Head of caudate nucleus (tissue), 42 donors: ENCODE results near the gene PTK6.
"Not testable (repeated sequence)": the region's sequence is repeated elsewhere in the genome, so short reads cannot be mapped to it uniquely, and the experiment has no call there.

Experiments used
- DNase-seq, 42 donors: peaks; one replicate each; pipeline versions ENCODE4 v3.0.0 to v3.0.0-alpha.2; 2020 to 2021; ENCODE audit warnings: mixed read lengths in 7 of 42
- intact Hi-C: fragments of 100-400 bp; cut with DNase I; formaldehyde crosslinking; loops from one replicate; pipeline ENCODE4 v1.15.0; 2022

Gene PTK6

DNA sequence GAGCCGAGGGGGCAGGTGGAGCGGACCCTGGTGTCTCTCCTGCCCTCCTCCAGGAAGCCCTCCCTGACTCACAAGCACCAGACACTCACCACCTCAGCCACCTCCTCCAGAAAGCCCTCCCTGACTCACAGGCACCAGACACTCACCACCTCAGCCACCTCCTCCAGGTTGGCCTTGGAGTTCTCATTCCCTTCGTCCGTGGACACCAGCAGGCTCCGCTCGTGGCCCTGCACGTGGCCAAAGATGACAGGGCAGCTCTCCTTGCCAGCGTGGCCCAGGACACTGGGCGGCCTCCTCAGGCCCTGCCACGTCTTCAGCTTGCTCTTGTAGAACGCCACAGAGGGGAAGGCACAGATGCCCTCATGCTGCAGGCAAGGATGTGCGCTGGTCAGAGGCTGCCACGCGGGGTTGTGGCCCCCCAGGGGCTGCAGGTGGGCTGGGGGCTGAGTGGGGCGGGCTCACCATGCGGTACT, 23.2 kb upstream of the PTK6 start:
- intact Hi-C loops, result no loop called here
- no peak for DNase-seq

DNA sequence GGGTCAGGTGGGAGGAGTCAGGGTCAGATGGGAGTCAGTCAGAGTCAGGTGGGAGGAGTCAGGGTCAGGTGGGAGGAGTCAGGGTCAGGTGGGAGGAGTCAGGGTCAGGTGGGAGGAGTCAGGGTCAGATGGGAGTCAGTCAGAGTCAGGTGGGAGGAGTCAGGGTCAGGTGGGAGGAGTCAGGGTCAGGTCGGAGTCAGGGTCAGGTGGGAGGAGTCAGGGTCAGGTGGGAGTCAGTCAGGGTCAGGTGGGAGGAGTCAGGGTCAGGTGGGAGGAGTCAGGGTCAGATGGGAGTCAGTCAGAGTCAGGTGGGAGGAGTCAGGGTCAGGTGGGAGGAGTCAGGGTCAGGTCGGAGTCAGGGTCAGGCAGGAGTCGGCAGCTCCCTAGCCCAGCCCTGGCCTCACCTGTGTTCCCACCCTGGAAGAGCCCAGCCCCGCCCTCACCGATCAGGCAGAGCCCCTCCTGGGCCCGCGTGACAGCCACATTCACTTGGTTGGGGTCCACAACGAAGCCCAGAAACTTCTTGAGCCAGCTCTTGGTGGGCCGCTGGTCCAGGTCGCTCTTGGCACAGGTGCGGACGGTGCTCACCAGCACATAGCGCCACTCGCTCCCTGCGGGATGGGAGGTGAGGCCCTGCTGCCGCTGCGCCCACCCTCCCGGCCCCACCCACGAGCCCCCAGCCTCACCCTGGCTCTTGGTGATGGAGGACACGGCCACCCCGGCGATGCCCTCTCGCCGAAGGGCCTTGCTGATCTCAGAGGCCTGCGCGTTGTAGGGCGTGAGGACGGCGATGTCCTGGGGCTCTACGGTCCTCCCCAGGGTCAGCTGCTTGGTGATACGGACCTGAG, 22.5 kb upstream of the PTK6 start:
- intact Hi-C loops, result not testable (repeated sequence)

DNA sequence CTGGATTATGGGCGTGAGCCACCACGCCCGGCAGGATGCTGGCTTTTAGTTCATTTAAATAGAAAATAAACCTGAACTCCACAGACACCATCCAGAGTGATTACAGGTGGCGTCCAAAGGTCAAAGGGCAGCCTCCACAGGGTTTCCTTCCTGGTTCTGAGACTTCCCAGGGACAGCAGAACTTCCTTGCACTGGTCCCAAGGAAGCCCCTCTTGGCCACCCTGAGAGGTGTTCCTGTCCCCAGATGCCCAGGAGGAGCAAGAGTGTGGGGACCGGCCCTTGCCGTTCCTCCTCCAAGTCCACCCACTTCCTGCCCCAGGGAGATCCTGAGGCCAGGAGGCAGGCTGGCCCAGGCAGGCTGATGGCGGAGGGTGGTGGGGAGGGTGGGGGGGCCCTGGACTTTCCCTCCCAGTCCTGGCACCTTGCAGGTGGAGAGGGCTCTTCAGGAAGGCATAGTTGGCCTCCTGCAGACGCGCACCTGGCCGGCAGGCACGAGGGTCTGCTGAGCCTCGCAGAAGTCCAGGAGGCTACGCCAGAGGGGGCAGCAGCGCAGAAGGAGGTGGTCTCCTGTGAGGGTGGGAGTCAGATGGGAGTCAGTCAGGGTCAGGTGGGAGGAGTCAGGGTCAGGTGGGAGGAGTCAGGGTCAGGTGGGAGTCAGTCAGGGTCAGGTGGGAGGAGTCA, 21.8 kb upstream of the PTK6 start:
- intact Hi-C loops, result no loop called here
- no peak for DNase-seq

More for the DNA sequence above, 22.5 kb upstream of the PTK6 start:
- not testable (repeated sequence) for DNase-seq

DNA sequence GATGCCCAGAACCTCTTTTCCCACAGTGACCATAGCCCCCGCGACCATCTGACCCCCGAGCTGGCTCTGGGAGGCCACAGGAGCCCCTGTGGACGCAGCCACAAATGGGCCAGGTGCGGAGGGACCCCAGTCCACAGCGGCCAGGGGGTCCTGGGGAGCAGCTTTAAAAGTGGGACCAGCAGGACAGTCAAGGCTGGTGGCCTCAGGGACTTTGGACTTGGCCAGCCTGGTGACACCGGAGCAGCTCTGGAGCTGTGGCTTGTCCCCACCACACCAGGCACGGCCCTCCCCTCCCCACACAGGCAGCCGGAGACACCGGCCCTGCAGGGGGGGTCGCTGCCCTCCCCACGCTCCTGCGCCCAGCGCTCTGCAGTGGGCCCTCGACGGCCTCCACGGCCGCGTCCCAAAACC, 20.3 kb upstream of the PTK6 start:
- no peak for DNase-seq
- intact Hi-C loops, result no loop called here

DNA sequence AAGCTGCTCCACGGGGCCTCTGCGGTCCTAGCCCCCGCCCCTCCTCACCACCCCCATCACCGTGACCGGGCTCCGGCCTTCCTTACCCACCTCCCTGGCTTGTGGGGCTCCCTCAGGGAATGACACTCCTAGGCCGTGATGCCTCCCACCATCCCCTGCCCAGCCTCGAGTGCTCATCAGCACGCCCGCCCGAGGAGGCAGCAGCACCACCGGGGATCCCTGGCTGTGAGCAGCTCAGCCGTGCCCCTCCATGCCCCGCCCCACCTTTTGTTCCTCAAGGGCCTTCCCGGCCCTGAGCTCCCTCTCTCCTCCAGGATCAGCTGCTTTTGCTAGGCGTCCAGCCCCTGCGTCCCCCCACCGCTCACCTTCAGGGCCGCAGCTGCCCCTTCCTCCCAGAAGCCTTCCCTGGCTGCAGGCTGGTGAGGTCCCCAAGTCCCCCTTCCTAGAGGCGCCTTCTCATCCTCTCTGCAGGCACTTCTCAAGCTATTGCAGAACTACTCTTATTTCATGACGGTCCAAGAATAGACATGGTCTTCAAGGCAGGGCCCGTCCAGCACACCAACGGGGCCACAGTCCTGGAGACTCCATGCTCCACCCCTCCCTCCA, 19.8 kb upstream of the PTK6 start:
- intact Hi-C loops, result no loop called here
- no peak for DNase-seq

DNA sequence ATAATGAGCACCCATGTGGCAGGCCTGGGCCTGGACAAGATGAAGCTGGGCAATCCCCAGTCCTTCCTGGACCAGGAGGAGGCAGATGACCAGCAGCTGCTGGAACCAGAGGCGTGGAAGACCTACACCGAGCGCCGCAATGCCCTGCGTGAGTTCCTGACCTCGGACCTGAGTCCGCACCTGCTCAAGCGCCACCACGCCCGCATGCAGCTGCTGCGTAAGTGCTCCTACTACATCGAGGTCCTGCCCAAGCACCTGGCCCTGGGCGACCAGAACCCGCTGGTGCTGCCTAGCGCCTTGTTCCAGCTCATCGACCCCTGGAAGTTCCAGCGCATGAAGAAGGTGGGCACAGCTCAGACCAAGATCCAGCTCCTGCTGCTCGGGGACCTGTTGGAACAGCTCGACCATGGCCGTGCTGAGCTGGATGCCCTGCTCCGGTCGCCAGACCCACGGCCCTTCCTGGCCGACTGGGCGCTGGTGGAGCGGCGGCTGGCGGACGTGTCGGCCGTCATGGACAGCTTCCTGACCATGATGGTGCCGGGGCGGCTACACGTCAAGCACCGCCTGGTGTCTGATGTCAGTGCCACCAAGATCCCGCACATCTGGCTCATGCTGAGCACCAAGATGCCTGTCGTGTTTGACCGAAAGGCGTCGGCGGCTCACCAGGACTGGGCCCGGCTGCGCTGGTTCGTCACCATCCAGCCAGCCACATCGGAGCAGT, 18.6 kb upstream of the PTK6 start:
- intact Hi-C loops, result no loop called here
- no peak for DNase-seq

DNA sequence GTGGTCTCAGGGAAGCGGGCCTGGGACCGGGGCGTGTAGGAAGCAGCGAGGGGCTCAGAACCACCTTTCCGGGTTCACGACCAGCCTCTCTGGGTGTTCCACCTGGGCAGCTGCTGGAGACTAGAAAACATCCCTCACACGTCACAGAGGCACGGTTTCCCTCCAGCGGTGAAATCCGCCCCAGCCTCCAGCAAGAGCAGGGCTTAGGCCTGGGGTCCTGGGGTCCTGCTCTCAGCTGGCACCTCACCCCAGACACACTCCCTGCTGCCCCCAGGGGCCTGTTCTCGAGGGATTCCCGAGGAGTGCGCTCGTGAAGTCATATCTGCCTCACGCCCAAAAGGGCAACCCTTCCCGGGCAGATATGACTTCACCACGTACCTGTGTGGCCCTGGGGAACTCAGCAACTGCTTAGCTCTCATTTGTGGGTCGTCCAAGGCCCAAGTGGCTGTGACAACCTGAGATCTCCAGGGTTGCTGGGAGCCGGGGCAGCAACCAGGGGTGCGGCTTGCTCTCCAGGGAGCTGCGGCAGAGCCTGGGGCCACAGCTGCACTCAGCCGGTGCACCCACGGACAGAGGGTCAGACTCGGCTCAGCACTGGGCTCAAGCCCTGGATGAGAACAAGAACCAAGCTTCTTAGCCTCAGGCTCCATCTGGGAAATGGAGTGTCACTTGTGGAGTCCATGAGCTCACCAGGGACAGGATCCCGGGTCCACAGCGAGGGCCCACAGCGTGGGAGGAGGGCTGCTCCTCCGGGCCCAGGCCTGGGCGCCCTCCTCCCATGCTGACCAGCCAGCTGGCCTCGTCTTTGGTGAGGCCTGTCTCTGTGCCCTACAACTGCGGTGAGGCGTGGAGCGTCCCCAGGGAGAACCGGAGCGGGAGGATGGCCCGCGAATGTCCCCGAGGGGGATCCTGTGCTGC, 17.4 kb upstream of the PTK6 start:
- intact Hi-C loops, result no loop called here
- DNase-seq, result no peak

DNA sequence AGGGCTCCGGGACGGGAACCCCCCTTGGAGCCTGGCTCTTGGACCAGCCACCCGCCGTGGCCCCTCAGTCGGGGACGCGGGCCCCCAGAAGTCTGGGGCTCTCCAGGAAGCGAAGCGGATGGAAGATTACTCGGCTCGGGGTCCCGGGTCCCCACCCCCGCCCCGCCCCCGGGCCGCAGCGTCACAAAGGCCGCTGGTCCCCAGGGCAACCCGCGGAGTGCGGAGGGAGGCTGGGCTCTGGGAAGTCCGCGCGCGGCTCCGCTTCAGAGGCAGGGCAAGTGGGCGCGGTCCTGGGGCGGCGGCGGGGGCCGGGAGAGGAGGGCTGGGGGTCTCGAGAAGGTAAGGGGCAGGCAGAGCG, 16.7 kb upstream of the PTK6 start, which contains the start of gene FNDC11:
FNDC11 (plus strand) TSS at position 227 of the 358 bp plus-strand sequence. CDS start 1,505 bp downstream, outside the sequence.
- intact Hi-C loops, result no loop called here
- DNase-seq, result no peak

DNA sequence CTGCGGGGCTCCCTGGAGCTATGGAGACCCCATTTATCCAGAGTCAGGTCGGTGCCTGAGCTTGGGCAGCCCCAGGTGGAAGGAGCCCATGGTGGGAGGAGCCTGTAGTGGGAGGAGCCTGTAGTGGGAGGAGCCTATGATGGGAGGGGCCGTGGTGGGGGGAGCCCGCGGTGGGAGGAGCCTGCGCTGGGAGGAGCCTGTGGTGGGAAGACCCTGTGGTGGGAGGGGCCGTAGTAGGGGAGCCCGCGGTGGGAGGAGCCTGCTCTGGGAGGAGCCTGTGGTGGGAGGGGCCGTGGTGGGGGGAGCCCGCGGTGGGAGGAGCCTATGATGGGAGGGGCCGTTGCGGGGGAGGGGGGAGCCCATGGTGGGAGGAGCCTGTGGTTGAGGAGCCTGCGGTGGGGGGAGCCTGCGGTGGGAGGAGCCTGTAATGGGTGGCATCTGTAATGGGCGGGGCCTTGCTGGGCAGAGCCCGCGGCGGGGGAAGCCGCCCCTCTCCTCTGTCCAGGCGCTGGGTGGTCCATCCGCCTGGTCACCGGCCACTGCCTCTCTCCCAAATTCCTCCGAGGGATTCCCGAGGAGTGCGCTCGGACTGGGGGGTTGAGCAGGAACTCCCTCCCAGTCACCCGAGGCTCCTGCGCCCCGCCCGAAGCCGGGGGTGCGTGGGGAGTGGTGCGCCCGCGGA, 16.2 kb upstream of the PTK6 start:
- peak in 11 of 42 donors; percentile 14 to 48 (median 30) for DNase-seq
- intact Hi-C loops, result no loop called here

DNA sequence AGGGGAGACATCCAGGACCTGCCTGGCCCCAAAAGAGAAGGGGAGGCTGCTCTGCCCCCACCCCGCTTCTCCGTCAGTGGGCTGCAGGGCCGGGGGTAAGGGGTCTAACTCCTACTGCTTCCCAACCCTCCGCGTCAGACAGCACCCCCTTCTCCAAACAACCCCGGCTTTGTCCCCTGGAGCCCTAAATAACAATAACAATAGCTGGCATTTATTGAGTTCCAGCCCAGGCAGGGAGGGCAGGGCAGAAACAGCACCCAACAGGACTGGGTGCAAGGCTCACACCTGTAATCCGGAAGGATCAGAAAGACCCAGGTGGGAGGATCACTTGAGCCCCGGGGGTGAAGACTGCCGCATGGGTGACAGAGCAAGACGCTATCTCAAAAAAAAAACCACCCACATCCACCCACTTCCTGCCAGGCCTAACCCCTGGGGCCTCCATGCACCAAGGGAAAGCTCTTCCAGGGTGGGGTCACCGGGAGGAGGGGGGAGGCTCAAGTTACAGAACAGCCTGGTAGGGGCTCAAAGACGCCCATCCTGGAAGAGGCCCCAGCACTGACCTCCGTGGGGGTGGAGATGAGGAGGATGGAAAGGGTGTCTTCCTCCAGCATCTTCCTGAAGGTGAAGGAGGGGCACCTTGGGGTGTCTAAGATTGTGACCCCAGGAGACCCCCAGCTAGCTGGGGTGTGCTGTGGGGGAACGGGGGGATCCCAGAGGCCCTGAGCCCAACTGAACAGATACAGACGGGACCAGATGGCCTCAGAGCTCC, 15.5 kb upstream of the PTK6 start:
- no peak for DNase-seq
- intact Hi-C loops, result no loop called here

DNA sequence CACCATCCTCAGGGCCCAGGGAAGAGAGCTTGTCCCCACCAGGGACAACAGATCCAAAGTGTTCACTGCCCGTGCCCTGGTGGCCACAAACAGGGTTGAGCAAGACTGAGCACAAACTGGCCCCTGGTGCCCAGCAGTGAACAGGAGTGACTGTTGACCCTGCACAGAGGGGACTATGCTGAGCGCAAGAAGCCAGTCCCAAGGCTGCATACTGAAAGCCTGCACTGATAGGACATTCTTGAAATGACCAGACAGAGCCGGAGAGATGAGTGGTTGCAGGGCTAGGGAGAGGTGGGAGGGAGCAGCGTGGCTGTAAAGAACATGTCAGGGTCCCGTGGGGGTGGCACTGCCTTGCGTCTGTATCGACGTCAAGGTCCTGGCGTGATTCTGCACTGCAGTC, 13.9 kb upstream of the PTK6 start:
- no peak for DNase-seq
- intact Hi-C loops, result no loop called here

DNA sequence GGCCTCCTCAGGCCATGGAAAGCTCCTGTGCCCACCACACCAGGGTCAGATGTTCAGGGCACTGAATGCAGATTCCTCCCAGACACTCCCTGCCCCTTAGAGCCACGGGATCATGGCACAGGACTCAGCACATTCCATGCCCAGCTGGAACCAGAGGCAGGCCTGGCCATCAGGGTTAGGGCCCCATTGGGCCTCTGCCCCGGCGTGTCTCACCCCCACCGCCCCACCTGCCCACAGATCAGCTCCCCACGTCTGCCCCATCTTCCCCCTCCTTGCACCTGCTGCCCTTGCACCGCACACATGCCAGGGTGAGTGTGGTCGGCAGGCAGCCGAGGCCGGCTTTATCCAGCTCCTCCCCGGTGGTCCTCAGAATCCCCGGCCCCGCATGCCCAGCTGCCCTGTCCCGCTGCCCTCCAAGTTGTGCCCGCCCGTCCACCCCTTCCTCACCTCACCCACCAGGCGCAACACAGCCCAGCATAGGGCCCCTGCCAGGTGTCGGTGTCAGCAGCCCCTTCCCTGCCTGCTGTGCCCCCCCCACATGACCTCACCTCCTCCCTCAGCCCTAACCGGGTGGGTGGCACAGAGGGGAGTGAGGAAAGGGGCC, 12.6 kb upstream of the PTK6 start:
- intact Hi-C loops, result no loop called here
- no peak for DNase-seq

DNA sequence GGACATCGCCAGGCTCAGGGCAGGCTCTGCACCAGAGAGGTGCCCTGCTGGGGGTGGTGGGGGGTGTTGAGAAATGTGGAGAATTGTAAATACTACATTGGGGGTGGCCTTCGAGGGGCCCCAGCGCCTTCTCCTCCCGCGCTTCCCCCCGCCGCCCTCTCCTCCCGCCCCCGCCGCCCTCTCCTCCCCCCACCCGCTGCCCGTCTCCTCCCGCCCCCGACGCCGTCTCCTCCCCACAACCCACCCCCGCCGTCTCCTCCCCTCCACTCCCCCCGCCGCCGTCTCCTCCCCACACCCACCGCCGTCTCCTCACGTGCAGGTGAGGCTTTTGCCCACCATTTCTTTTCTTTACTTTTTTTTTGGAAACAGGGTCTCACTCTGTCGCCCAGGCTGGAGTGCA, 11.8 kb upstream of the PTK6 start:
- intact Hi-C loops, result no loop called here
- DNase-seq, result no peak

DNA sequence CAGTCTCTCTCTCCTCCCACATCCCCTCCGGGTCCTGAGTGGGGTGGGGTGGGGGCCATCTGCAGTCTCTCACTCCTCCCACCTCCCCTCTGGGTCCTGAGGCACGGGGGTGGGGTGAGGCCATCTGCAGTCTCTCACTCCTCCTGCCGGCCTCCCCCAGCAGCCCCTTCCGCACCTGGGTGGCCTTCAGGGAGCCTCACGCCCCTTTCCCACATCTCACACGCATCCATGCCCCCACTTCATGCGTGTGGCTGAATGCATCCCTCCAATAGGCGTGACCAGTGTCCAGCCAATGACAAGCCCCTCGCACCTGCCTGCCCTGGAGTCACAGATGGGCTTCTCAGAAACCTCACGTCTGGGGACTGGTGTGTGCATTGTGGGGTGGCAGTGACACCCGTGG, 11.4 kb upstream of the PTK6 start:
- intact Hi-C loops, result no loop called here
- DNase-seq, result no peak

DNA sequence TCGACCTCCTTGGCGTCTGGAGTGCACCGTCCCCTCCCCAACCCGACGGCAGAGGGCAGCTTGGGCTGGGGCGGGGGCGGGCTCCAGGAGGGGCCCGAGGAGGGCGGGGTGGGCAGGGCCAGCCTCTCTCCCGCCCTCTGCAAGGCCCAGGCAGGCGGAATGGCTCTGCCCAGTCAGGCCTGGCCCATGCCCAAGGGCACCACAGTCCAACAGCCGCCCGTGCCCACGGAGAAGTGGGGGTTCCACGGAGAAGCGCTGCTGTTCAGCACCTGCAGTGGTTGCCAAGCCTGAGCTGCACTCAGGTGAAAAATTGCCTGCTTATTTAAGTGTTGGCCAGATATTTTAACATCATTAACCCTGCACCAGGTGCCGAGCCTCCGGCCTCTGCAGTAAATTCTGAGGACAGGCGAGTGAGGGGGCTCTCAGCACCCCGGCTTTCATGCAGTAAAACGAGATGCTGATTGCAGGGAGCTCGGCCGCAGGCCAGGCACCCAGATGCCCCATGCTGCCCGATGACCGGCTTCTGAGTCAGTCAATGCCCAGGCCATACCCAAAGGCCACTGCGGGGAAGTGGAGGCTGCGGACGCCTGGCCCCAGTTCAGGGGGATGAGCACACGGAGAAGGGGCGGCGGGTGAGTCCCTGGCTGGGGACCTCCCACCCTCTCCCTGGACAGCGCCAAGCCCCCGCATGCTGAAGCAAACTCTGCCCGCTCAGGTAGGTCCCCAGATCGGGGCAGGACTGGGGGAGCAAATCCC, 10.7 kb upstream of the PTK6 start, which contains the start of gene SRMS:
SRMS (minus strand) TSS at position 25 of the 756 bp plus-strand sequence. CDS start 286 bp downstream, outside the sequence.
- intact Hi-C loops, result no loop called here
- no peak for DNase-seq
